GM20000 (cell line): ENCODE data around the gene TCF19.

Source experiments
- DNase-seq: peaks from one replicate; pipeline ENCODE4 v3.0.0; 2012; ENCODE audit warnings: low spot score
- TF ChIP-seq, protein P1 (sequence below): IDR thresholded peaks from 2 replicates; pipeline ENCODE4 v1.5.1; 2012; ENCODE audit warnings: mild to moderate bottlenecking, control low read depth; ENCODE audit errors: extremely low read depth, missing control alignments

The TCF19 gene

DNA sequence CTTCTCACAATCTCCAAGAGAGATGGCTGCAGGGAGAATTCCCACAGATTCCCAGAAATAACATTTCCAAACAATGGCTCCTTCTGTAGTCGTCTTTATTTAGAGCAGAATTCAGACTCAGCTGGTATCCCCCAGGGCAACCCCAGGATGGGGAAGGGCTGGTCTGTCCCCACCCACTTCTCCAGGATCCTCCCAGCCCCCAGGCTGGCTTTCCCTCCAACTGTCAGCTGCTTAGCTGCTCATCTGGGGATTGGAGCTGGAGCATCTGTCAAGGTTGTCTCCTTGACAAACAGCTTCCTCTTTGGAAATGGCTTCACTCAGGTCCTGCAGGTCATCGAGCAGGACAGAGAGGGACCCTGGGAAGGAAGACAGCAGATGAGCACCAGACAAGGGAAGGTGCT lies 16.0 kb upstream of the TCF19 start:
- DNase-seq = no peak
- TF ChIP-seq, protein P1, sequence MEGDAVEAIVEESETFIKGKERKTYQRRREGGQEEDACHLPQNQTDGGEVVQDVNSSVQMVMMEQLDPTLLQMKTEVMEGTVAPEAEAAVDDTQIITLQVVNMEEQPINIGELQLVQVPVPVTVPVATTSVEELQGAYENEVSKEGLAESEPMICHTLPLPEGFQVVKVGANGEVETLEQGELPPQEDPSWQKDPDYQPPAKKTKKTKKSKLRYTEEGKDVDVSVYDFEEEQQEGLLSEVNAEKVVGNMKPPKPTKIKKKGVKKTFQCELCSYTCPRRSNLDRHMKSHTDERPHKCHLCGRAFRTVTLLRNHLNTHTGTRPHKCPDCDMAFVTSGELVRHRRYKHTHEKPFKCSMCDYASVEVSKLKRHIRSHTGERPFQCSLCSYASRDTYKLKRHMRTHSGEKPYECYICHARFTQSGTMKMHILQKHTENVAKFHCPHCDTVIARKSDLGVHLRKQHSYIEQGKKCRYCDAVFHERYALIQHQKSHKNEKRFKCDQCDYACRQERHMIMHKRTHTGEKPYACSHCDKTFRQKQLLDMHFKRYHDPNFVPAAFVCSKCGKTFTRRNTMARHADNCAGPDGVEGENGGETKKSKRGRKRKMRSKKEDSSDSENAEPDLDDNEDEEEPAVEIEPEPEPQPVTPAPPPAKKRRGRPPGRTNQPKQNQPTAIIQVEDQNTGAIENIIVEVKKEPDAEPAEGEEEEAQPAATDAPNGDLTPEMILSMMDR = no peak

- DNase-seq = no peak
- TF ChIP-seq, protein P1 = no peak
Measured at GRCh38 chr6:31143148-31143547, 15.2 kb upstream of the TCF19 start.

DNA sequence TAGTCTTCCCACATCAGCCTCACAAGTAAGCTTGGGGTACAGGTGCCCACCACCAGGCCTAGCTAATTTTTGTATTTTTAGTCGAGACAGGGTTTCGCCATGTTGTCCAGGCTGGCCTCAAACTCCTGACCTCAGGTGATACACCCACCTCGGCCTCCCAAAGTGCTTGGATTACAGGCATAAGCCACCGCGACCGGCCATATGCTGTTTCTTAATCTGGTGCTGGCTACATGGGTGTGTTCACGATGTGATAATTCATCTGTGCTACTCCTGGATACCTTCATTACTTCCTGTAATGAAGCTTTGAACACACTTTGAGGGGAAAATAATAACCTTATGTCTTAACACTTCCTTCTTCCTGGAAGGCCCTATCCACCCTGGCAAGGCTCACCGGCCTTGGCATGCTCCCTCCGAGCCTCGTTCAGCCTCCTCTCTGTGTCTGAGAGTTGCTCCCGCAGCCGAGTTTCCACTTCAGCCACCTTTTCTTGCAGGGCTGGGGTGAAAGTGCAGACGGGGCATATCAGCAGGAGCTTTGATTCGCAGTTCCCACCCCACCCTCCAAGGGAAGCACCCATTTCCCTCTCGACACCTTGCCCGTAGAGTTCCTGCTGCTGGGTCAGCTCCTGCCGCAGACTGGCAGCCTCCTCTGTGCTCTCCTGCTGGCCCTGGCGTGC lies 14.0 kb upstream of the TCF19 start:
- no peak for DNase-seq
- TF ChIP-seq, protein P1 = no peak

- TF ChIP-seq, protein P1 = no peak
- no peak for DNase-seq
Measured at GRCh38 chr6:31144970-31145340, 13.4 kb upstream of the TCF19 start.

- TF ChIP-seq, protein P1 = no peak
Measured at GRCh38 chr6:31145386-31145785, 13.0 kb upstream of the TCF19 start.

GRCh38 chr6:31149827-31150447 lies 8.5 kb upstream of the TCF19 start:
- TF ChIP-seq, protein P1 = no peak
- no peak for DNase-seq

More at GRCh38 chr6:31145386-31145785, 13.0 kb upstream of the TCF19 start:
- DNase-seq = no peak

GRCh38 chr6:31152781-31153180 lies 5.6 kb upstream of the TCF19 start:
- no peak for DNase-seq
- TF ChIP-seq, protein P1 = no peak
